Activated CD4-positive, CD25-positive, alpha-beta regulatory T cell treated with anti-CD3 and anti-CD28 coated beads, Interleukin-2, amount 50 U/mL, for 24 hours (primary cell): ENCODE results near the gene AIF1L.
A peak's percentile ranks its signal among the peaks of the same experiment; 100 is the strongest.

Source experiments
- ATAC-seq, 2 donors: fragments of 150-1000 bp; cut with Tn5 transposase; one replicate each; pipeline ENCODE4 v1.10.0; 2021; ENCODE audit warnings: mild to moderate bottlenecking in 1 of 2, moderate library complexity in 1 of 2

Gene AIF1L

GRCh38 chr9:131096269-131097125 lies at the start of gene AIF1L:
Gene AIF1L (plus strand): TSS chr9:131096531. CDS start chr9:131096630, 99 bp downstream.
- peak in 1 of 2 donors; percentile 37 for ATAC-seq

GRCh38 chr9:131046581-131047202 lies 49.6 kb upstream of the AIF1L start:
- ATAC-seq, result peak; percentile 86 to 89

DNA sequence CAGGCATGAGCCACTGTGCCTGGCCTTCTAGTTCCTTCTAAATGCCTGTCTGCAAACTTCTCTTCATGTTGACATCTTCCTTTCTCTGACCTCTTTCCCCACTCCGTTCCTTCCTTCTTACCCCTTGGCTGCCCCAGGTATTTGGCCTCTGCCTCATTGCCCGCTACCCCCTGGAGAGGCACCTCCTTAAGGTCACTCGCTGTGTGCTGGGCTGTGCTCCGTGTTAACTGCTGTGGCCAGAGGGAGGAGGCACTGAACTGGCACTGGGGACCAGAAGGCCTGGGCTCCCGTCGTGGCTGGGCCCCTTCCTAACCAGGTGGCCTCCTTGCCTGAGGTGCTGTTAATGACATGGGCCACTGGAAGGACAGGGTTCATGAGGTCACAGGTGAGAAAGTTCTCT lies 48.0 kb upstream of the AIF1L start:
- no peak for ATAC-seq

DNA sequence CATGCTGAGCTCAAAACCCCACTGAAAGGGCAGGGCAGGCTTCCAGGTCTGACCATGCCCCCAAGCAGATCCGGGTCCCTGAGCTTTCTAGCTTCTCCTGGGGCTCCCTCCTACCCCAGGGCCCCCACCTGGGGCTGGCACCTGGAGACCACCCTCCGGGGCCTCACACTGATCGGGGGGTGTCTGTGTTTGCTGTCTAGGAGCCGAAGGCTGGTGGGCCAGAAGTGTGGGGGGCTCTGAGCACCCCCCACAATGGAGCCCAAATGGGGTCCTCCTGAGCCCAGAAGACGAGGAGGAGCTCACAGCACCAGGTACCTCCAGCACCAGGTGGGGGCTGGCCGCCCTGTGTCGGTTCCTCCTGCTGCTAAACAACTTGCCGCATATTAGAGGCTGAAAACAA lies 47.5 kb upstream of the AIF1L start:
- no peak for ATAC-seq

DNA sequence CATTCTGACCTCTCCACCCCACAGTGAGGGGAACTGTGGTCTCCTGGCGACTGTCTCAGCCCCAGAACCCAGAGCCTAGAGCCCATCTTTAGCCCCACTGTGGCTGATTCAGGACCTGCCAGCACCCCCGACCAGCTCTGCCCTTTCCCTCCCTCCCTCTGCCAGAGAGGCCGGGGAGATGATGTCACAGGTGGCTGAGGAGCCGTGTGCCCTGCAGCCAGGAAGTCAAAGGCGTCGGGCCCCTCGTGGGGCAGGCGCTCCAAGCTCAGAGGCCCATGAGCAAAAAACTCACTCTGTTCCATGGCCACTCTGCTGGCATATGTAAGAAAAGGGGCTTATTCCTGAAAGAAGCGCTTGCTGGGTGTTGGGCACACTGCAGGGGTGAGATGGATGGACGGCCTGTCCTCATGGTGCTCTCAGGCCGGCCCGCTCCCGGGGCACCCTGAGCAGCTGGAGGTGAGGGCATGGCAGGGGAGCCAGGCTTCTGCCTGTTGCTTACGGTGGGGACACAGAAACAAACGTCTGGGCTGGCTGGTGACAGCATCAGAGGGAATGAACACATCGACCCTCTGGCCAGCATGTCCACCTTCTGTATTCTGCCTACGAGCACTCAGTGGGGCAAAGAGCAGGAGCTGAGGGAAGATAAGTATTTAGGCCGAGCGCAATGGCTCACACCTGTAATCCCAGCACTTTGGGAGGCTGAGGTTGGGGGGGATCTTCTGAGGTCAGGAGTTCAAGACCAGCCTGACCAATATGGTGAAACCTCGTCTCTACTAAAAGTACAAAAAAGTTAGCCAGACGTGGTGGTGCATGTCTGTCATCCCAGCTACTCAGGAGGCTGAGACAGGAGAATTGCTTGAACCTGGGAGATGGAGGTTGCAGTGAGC lies 46.3 kb upstream of the AIF1L start:
- ATAC-seq, result no peak

DNA sequence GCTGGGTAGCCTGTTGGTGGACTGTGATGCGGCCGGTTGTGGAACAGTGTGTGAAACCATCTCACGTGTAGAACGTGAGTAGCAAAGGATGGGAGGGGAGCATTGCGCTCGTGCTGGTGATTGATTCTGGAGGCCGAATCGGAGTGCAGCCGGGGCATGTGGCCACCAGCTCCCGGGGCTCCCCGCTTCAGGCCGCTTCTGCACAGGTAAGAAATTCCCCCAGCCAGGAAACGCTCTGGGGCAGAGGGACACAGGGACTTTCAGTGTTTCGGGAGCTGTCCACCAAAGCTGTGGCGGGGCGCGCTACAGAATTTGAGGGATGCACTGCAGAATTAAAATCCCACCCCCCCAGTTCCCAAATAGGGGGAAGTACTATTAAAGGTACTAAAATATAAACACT lies 45.5 kb upstream of the AIF1L start:
- no peak for ATAC-seq

- no peak for ATAC-seq
These were observed 44.5 kb upstream of the AIF1L start for GRCh38 chr9:131051592-131052517.

- no peak for ATAC-seq
These were observed 42.4 kb upstream of the AIF1L start for GRCh38 chr9:131053896-131054295.

DNA sequence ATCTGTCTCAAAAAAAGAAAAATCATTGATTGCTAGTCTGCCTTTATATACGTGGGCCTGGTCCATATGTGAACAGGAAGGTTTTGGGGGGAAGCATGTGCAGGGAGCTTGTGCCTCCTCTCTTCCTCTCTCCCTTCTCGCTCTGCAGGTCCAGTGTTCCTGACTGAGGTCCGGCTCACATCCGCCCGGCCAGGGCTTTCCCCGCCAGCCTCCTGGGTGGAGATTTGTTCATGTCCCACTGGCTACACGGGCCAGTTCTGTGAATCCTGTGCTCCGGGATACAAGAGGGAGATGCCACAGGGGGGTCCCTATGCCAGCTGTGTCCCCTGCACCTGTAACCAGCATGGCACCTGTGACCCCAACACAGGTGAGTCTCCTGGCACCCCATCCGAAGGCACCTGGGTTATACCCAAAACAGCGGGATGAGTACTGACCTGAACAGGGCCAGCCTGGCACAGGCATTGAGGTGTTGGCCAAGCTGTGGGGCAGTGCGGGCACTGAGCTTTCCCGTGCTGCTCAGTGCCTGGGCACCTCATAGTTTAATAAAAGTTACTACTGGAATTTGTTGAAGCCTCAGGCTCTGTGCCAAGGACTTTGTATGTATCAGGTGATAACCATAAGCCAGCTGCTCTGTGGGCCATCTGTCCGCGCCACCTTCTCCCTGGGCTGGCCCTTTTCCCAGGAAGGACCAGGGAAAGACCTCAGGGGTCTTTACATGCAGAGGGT lies 39.4 kb upstream of the AIF1L start:
- ATAC-seq, result no peak

GRCh38 chr9:131060900-131061630 lies 35.3 kb upstream of the AIF1L start:
- ATAC-seq, result no peak

DNA sequence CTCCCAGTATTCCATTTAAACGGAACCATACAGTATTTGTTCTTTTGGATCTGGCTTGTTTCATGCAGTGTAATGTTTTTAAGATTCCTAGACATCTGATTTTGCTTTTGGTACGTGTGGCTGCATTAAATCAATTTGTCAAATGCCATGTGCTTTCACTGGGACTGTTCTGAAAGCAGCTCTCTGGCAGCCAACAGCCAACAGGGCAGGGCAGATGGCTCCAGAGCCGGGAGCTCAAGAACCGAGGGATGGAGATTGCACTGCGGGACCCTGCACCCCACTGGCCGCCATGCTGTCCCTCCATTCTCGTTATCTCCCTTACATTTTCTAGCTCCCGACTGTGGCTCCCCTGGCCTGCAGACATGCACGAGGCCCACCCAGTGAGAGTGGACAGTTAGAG lies 33.4 kb upstream of the AIF1L start:
- ATAC-seq, result no peak

GRCh38 chr9:131065599-131065998 lies 30.7 kb upstream of the AIF1L start:
- ATAC-seq, result no peak

DNA sequence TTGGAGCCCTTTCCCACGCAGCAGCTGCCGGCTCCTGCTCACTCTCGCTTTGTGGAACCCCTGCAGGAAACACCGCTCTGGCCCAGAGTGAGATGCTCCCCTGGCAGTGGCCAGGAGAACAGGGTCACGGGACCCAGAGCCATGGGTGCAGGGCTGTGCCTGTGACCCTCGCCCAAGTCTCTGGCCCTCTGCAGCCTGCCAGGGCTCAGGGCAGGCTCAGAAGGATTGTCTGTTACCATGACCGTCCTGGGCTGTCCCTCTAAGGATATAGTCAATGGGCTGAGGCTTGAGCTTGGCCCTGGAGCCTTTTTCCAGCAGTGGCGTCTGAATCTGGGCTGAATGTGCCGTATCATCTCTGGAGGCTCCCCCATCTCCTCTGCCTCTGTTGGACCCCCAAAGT lies 28.7 kb upstream of the AIF1L start:
- no peak for ATAC-seq

DNA sequence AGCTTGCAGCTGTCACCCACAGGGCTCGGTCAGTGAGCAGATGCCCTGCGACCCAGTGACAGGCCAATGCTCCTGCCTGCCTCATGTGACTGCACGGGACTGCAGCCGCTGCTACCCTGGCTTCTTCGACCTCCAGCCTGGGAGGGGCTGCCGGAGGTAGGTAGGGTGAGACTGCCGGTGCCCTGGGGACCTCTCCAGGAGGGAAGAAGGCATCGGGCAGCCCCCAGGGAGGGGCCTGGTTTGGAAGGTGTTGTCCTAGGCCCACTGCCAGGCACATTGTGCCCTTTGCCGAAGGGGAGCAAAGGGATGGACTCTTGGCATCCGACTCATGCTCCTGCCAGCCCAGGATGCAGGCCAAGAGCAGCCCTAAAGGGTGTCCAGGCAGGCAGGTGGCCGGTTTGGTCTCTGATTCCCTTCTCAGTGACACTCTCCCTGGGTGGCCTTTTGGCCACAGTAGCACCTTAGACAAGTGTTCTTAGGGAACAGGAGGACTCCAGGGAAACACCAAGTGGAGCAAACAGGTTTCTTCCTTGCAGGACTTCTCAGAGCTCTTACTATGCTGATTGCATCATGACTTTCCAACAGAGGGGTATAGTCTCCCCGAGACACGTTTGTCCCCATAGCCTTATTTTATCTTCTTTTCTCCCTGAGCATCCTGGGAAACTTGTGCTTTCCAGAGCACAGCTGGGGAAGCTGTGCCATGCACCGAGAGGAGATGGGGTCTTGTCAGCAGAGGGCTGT lies 28.1 kb upstream of the AIF1L start:
- no peak for ATAC-seq

DNA sequence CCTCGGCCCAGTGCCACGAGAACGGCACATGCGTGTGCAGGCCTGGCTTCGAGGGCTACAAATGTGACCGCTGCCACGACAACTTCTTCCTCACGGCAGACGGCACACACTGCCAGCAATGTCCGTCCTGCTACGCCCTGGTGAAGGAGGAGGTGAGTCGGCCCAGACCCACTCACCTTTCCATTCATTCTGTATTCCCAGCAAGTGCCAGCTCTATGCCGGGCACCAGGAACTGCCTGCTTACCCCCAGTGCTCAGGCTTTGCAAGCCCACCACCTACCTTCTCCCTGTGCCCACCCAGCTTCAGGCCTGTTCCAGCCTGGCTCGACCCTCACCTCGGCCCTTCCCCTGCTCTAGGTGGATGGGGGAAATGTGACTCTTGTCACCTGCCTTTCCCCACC lies 26.6 kb upstream of the AIF1L start:
- ATAC-seq, result no peak

DNA sequence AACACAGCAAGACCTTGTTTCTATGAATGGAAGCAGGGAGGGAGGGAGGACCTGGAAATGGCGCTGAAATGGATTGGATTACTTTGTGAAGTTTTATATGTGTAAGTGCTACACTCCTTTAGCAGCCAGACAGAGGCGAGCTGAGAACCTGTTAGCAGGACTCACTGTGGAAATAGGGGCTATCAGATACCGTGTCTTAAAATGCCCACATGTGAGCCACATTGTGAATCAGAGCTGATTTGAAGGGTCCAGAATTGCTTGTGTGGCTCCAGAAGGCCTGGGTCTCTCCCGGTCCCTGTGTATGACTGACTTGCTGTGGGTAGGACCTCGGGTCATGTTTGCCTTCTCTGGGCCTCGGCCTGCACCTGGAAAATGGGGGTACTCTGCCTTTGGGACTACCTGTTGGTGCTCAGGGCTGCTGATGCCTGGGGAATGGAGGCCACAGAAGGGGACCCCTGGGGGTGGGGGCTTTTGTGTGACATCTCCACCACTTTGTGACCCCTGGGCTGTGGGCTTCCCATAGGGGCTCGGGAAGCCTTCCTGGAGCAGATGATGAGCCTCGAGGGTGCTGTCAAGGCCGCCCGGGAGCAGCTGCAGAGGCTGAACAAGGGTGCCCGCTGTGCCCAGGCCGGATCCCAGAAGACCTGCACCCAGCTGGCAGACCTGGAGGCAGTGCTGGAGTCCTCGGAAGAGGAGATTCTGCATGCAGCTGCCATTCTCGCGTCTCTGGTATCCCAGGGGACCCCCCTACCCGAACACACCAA lies 24.0 kb upstream of the AIF1L start:
- ATAC-seq, result no peak

GRCh38 chr9:131072871-131073237 lies 23.5 kb upstream of the AIF1L start:
- ATAC-seq, result no peak

DNA sequence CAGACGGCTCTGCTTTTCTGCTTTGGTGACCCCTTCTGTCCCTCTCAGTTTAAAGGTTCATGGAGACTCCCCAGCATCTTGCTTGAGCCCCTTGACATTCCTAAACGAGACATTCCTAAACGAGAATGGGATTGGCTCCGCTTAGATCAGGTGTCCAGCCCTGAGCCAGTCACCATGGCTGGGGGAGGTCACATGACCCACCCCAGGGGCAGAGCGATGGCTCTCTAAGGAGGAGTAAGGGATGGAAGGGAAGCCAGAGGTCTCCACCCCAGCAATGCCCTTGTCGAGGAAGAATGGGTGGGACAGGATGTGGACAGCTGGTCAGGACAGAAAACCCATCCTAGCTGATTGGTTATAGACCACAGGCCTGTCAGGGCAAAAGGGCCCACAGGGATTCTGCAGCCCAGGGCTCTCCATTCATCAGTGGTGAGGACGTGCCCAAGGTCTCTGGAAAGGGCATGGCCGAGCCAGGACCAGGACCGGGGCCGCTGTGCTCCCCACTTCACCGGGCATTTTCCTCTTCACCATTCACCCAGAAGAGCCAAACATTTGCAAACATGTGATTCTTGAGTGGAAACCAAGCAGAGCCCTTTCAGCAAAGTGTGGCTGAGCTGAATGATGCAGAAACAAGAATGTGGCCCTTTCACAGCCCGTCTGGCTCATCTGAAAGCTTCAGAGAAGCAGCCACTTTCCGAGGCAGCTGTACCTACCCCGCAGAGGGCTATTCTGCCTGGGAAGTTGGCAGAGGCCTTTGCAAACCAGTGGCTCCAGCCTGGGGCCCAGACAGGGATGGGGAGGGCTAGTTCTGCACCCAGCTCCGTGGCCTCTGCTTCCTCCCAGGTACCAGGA lies 19.8 kb upstream of the AIF1L start:
- no peak for ATAC-seq
